Smooth muscle cell (in vitro differentiated cells): ENCODE data around the gene ING4. TPM values are rescaled to one million over a fixed set of nuclear protein-coding genes. Genes with fewer than 3 reads are reported as not detected.

ENCODE experiments used
- DNase-seq: peaks from one replicate; lab custom pipeline; 2025; ENCODE audit not compliant: unreplicated experiment; lab: John Stamatoyannopoulos, UW
- H2AFZ ChIP-seq: fragments of 200-600 bp; sonication (generic); 2 replicates; pipeline ENCODE4 v1.6.0; 2016; ENCODE audit warnings: antibody characterized with exemption, low read depth, mild to moderate bottlenecking
- H3F3A ChIP-seq: fragments of 200-600 bp; sonication (generic); 2 replicates; pipeline ENCODE4 v1.6.0; 2017; ENCODE audit warnings: antibody characterized with exemption, low read depth
- H3K27ac ChIP-seq: fragments of 200-600 bp; sonication (generic); 2 replicates; pipeline ENCODE4 v1.5.1; 2016; ENCODE audit warnings: low read depth, mild to moderate bottlenecking
- H3K27me3 ChIP-seq: fragments of 200-600 bp; sonication (generic); 2 replicates; pipeline ENCODE4 v1.6.1; 2016; ENCODE audit warnings: low read depth, mild to moderate bottlenecking
- H3K36me3 ChIP-seq: fragments of 200-600 bp; sonication (generic); 2 replicates; pipeline ENCODE4 v1.5.1; 2016; ENCODE audit warnings: low read depth
- H3K4me1 ChIP-seq: fragments of 200-600 bp; sonication (generic); 2 replicates; pipeline ENCODE4 v1.5.1; 2016; ENCODE audit warnings: low read depth
- H3K4me2 ChIP-seq: fragments of 200-600 bp; sonication (generic); 2 replicates; pipeline ENCODE4 v1.6.0; 2016; ENCODE audit warnings: mild to moderate bottlenecking
- H3K4me3 ChIP-seq: fragments of 200-600 bp; sonication (generic); 2 replicates; pipeline ENCODE4 v1.5.1; 2016; ENCODE audit warnings: mild to moderate bottlenecking
- H3K79me2 ChIP-seq: fragments of 200-600 bp; sonication (generic); 2 replicates; pipeline ENCODE4 v1.6.0; 2016; ENCODE audit warnings: low read depth, mild to moderate bottlenecking
- H3K9ac ChIP-seq: fragments of 200-600 bp; sonication (generic); 2 replicates; pipeline ENCODE4 v1.6.0; 2016; ENCODE audit warnings: low read depth
- H3K9me3 ChIP-seq: fragments of 200-600 bp; sonication (generic); replicated peaks from 2 replicates; pipeline ENCODE4 v1.5.1; 2016; ENCODE audit warnings: low read depth
- H4K20me1 ChIP-seq: fragments of 200-600 bp; sonication (generic); 2 replicates; pipeline ENCODE4 v1.6.0; 2016; ENCODE audit warnings: low read depth
- WGBS: methylation state at CpG from one replicate; pipeline ENCODE4 v1.1.7; 2016; ENCODE audit warnings: low lambda C conversion rate; 5-methylcytosine and 5-hydroxymethylcytosine counted together
- polyA plus RNA-seq: library from polyadenylated mRNA; unstranded; fragments of >200 nt; fragmentation: Nextera tagmentation; extraction: Ambion mirVana; gene quantifications from 2 replicates; pipeline ENCODE4 v1.2.1, GENCODE V29; 2016
- total RNA-seq: library from RNA; depleted of rRNA; stranded (reverse); fragments of >200 nt; gene quantifications from 2 replicates; pipeline ENCODE4 v1.2.3, GENCODE V29; 2014
- TF ChIP-seq, protein P1 (sequence below): fragments of 200-600 bp; sonication (generic); IDR thresholded peaks from 2 replicates; pipeline ENCODE4 v1.5.1; 2017; ENCODE audit warnings: borderline replicate concordance, mild to moderate bottlenecking, antibody characterized with exemption; ENCODE audit not compliant: insufficient read depth, poor library complexity, severe bottlenecking

ING4 gene
- total and polyA plus RNA-seq, 2 experiments from 2014 or later: 24.8 to 27.0 TPM

DNA sequence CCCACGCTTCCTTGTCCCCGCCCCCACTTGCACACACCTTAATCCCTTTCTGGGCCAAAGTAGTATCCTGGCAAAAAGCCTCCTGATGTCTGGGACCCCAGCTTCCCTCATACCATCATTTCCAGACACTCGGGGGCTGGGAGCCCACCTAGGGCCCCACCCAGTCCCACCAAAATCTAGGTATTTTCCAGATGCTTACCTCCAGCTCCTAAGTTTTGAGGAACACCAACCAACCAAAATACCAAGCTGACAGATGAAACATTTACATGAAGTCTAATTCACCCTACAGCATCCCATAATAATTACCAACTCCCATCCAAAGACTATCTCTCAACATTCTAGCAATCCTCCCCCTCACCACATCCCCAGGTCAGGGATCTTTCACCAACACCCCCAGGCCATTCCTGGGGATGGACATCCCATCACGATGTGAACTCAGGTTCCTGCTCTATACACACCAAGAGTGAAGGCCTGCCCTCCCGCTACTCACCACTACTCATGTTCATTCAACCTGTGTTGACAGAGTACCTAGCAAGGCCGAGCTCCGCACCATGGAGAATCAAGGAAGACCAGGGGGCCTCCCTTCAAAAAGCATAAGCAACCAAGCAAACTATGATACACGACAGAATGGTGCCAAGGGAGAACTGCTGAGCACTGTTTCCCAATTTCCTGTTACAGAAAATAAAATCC, 54.2 kb downstream of the ING4 start:
- Histone ChIP-seq H3K27ac (peak overlapping the region; percentile 17), H3K4me2 (no peak overlapping the region), H4K20me1 (peaks cover 29% of the 10 kb centered on the region), H3K27me3 (no peaks in the 10 kb centered on the region), H3F3A (peaks cover 40% of the 10 kb centered on the region), H3K4me3 (no peak overlapping the region), H3K36me3 (no peaks in the 10 kb centered on the region), H3K4me1 (peaks cover 50% of the 10 kb centered on the region), H3K9ac (no peak overlapping the region), H3K79me2 (peaks cover 28% of the 10 kb centered on the region), H2AFZ (no peak overlapping the region), H3K9me3 (no peaks in the 10 kb centered on the region)
- DNase-seq: no peak
- TF ChIP-seq, protein P1, sequence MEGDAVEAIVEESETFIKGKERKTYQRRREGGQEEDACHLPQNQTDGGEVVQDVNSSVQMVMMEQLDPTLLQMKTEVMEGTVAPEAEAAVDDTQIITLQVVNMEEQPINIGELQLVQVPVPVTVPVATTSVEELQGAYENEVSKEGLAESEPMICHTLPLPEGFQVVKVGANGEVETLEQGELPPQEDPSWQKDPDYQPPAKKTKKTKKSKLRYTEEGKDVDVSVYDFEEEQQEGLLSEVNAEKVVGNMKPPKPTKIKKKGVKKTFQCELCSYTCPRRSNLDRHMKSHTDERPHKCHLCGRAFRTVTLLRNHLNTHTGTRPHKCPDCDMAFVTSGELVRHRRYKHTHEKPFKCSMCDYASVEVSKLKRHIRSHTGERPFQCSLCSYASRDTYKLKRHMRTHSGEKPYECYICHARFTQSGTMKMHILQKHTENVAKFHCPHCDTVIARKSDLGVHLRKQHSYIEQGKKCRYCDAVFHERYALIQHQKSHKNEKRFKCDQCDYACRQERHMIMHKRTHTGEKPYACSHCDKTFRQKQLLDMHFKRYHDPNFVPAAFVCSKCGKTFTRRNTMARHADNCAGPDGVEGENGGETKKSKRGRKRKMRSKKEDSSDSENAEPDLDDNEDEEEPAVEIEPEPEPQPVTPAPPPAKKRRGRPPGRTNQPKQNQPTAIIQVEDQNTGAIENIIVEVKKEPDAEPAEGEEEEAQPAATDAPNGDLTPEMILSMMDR: no peak
- 82% methylated on average over 8 of the region's 8 CpGs for WGBS

DNA sequence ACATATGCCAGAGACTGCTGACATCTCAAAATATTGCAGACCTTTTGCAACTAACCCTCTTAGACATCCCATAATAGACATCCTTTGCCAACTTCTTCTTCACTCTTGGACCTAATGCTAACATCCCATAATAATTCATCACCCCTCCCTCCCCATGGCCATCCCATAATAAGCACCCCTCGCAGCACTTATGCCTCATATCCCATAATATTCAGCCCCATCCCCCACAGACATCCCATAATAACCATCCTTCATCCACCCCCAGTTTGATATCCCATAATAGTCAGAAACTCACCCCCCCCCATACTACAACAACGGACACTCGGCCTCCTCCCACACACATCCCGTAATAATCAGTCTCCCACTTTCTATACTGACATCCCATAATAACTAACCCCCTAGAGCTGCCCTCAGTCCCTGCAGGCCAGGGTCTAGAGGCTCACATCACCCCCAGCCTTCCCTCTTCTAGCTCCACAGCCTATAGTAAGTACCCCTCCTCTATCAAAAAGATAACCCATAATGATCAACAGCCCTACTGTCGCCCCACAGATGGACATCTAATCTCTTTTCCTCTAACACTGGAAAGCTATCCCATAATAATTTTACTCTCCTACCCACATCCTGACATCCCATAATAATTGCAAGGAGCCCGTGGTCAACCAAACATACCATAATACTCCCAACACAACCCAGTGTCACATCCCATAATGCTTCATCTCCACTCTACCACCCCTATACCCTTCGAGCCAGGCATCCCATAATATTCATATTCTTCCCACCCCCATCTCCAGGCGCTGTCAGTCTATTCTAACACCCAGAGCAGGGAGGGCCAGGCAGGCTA, 54.9 kb downstream of the ING4 start:
- Histone ChIP-seq H3K36me3 (no peaks in the 10 kb centered on the region), H3K9ac (no peak overlapping the region), H3K4me1 (peaks cover 51% of the 10 kb centered on the region), H3K79me2 (peaks cover 36% of the 10 kb centered on the region), H2AFZ (no peak overlapping the region), H3K27me3 (no peaks in the 10 kb centered on the region), H3K27ac (peak overlapping the region; percentile 17), H4K20me1 (peaks cover 36% of the 10 kb centered on the region), H3K9me3 (no peaks in the 10 kb centered on the region), H3K4me3 (no peak overlapping the region), H3F3A (peaks cover 38% of the 10 kb centered on the region), H3K4me2 (peak overlapping the region; percentile 70)
- DNase-seq: no peak
- TF ChIP-seq, protein P1: no peak
- WGBS: 34% methylated on average over 8 of the region's 8 CpGs

DNA sequence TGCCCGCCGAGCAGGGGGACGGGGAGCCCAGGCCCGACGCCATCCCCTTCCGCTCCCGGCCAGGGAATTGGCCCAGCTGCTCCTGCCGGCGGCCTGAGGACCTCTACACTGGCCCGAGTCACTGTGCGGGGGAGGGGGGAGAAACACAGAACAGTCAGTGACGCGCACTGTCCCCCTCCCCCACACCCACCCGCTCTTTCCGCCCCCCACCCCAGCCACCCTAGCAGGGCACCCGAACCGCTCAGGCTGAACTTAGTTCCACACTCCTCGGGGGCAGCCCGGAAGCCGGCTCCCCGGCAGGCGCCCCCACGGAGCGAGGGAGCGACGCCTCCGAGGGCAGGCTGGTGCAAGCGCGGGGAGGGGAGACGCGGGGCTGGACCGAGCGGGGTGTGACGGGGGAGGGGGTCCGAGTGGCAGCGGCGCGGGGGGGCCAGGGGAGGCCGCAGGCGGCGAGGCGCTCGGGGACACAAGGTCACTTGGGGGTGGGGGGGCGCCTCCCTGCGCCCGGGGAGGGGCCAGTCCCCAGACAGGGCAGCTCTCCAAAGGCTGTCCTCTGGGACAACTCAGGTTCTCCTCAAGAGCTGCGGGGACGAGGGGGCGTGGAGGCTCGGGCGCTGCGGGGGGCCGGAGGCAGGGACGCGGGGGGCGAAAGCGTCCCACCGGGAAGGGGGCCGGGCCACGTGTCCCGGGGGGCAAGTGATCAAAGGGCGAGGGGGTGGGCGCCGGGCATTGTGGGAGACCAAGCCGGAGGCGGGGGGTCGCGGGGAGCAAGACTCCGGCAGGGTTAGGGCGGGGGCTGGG, 56.4 kb downstream of the ING4 start:
- no peak for DNase-seq
- H3K27ac ChIP-seq: peak overlapping the region; percentile 86

More for the DNA sequence above, 56.4 kb downstream of the ING4 start:
- TF ChIP-seq, protein P1: no peak
- Histone ChIP-seq H2AFZ (no peak overlapping the region), H3F3A (peaks cover 28% of the 10 kb centered on the region), H3K9ac (peak overlapping the region; percentile 92), H3K36me3 (no peaks in the 10 kb centered on the region), H3K9me3 (no peaks in the 10 kb centered on the region), H3K79me2 (peaks cover 49% of the 10 kb centered on the region), H4K20me1 (peaks cover 51% of the 10 kb centered on the region), H3K4me3 (peak overlapping the region; percentile 96), H3K4me2 (peak overlapping the region; percentile 92), H3K27me3 (no peaks in the 10 kb centered on the region), H3K4me1 (peaks cover 38% of the 10 kb centered on the region)
- WGBS: under 1% methylated on average over 25 of the region's 70 CpGs
